GM12873 (cell line): ENCODE results near the gene CHN2.

Source experiments
- TF ChIP-seq, protein P1 (sequence below): IDR thresholded peaks from 2 replicates; pipeline ENCODE4 v1.5.1; 2012; ENCODE audit warnings: low read depth, mild to moderate bottlenecking, moderate library complexity, low read length, control low read depth; ENCODE audit not compliant: insufficient read depth; ENCODE audit errors: missing control alignments

The CHN2 gene

DNA sequence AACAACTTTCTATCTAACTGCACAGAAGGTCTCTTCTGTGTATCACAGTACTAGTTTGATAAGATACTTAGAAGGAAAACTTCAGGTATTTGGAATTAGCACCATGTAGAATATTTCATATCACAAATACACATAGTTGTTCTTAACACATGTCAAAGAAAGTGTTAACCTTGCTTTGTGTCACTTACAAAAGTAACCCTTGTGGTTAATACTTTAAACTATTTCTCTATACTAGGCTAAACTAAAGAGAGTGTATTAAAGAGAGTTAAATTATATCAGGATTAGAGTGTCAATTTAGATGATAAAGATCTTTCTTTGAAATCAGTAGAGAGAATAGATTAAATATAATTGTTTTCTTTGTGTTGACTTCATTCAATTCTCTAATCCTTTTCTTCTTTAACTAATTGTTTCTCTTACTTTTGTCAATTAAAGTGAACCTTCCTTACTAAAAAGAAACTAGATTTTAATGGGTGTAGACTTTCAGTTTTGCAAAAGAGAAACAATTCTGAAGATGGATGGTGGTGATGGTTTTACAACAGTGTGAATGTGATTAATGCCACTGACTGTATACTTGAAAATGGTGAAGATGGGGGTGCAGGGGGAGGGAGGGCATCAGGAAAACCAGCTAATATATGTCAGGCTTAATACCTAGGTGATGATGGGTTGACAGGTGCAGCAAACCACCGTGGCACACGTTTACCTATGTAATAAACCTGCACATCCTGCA lies 67.8 kb downstream of the CHN2 start:
- TF ChIP-seq, protein P1, sequence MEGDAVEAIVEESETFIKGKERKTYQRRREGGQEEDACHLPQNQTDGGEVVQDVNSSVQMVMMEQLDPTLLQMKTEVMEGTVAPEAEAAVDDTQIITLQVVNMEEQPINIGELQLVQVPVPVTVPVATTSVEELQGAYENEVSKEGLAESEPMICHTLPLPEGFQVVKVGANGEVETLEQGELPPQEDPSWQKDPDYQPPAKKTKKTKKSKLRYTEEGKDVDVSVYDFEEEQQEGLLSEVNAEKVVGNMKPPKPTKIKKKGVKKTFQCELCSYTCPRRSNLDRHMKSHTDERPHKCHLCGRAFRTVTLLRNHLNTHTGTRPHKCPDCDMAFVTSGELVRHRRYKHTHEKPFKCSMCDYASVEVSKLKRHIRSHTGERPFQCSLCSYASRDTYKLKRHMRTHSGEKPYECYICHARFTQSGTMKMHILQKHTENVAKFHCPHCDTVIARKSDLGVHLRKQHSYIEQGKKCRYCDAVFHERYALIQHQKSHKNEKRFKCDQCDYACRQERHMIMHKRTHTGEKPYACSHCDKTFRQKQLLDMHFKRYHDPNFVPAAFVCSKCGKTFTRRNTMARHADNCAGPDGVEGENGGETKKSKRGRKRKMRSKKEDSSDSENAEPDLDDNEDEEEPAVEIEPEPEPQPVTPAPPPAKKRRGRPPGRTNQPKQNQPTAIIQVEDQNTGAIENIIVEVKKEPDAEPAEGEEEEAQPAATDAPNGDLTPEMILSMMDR, result no peak

DNA sequence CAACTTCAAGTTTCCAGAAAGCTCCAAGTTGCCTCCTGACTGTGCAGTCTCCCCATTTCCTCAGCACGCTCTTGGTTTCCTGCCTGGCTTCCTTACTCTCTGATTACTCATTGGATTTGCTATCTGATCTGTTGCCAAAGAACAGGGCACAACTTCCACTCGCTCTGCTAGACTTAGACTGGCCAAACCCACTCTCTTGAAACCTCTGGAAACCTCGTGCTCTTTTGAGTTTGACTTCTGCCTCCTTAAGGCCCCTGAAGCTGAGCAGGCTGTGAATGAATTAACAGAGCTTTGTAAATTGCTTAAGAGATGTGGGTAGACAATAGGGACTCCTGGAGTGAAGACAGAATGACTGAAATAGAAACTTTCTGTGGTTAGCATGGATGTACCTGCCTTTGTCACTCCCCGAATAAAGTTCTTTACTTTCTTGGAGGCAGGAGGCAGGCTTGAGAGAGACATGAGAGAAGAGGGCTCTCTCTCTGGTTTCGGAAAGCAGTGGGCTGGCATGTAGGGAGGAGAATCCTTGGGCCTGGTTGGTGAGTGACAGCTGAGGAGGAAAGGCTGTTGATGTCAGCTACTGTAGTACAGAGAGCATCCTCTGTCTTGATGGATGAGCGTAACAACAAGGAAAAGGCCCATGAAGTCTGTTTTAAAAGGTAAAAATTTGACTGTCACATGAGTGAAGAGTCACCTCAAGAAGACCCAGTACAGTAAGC lies 70.8 kb downstream of the CHN2 start:
- TF ChIP-seq, protein P1, result no peak

DNA sequence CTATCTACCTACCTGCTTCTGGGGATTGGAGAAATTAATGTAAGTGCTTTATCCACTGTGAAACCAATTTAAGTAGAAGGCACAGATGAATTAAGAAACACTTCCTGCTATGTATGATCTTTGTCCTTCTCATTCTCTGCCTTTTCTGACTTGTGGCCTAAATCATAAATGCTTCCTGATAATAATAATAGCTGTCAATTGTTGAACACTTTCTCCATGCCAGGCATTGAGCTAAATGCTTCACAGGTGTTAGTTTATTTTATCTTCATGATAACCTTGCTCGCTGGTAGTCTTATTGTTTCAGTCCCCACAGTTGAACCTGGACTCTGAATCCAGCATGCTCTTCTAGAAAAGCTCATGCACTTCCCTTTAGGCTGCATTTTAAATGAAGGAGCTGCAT lies 75.4 kb downstream of the CHN2 start:
- TF ChIP-seq, protein P1, result no peak

DNA sequence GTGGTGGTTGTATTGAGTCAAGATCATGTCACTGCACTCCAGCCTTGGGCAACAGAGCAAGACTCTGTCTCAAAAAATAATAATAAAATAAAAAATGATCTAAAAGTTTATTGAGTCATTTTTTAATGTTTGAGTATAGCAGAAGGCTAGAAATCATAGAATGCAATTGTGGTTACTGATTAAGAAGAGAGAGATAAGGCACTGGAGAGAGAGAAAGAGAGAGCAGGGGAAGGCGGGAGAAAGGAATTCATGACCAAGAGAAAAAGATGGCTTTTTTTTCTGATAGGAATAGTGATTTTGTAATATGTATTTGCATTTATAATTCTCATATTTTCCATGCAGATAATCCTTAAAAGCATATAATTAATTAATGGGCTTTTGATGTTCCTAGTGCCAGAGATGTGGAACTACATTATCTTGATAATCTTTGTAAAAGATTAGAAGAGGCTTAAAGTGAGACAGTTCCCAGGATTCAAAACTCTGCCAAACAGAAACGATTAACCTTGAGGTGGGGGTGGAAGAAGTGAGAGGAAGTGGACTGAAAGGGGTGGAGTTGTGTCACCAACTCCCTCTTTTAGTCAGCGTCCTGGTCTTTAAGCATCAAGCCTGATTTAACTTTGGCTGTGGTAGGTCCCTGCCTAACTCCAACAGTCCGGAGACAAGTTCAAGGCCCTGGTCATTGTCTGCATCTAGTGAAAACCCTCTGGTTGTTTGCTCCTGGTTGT lies 76.2 kb downstream of the CHN2 start:
- TF ChIP-seq, protein P1, result no peak

DNA sequence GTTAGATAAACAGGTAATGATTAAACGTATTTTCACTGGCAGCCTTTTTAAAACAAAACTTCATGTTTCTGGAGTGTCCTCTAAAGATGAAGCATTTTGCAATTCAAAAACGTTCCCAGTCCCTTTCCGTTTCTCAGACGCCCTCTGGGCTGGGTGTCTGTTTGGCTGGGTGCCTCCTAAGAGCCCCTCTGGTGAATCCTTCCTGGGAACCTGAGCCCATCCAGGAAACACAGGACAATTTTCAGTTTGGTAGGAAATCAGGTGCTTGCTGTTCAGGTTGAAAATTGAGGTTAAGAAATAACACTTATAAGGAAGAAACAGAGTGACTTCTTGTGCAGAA lies 76.7 kb downstream of the CHN2 start:
- TF ChIP-seq, protein P1, result no peak

DNA sequence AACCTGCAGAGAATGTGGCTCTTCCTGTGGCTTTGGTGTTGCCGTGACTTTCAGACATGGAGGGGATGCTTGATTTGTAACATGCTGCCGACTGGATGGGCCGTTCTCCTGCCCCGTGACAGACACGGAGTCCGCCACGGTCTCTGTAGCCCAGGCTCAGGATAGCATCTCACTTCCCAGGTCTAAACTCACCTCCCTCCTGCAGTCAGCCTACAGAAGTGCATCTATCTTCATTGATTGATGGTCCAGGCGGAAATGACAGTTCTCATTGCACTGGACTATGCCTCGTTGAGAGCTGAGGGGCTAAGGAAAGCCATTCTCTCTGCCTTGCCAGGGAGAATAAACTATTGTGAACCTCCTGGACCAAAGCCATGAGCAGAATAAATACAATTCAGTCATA lies 77.5 kb downstream of the CHN2 start:
- TF ChIP-seq, protein P1, result no peak
